PC-3 (cell line): ENCODE data around the gene KMT5C. TPM values are rescaled to one million over a fixed set of nuclear protein-coding genes. Genes with fewer than 3 reads are reported as not detected.

Experiments
- ATAC-seq: fragments of 200-7000 bp; cut with Tn5 transposase; 2 replicates; pipeline ENCODE4 v1.9.1; 2020; ENCODE audit warnings: mild to moderate bottlenecking, moderate library complexity
- BruUV-seq: library from RNA; stranded (reverse); fragments of 400-500 nt; replicated peaks from 2 replicates; lab custom pipeline; 2021; lab: Mats Ljungman, UMichigan
- CTCF ChIA-PET: fragments of 300-600 bp; sonication (Branson Sonifier 250); formaldehyde crosslinking; loops from one replicate; lab custom pipeline; 2022; ENCODE audit warnings: antibody characterized with exemption; lab: Charles Lee
- POLR2A ChIA-PET: fragments of 300-600 bp; sonication (Branson Sonifier 250); formaldehyde crosslinking; loops from one replicate; lab custom pipeline; 2022; ENCODE audit warnings: antibody characterized with exemption; ENCODE audit not compliant: unreplicated experiment; lab: Charles Lee
- DNase-seq: peaks from one replicate; pipeline ENCODE4 v3.0.0-alpha.2; 2015
- H2AFZ ChIP-seq: fragments of 300-600 bp; sonication (generic); 2 replicates; pipeline ENCODE4 v1.6.0; 2016; ENCODE audit warnings: antibody characterized with exemption, low read length
- H3F3A ChIP-seq: fragments of 300-600 bp; sonication (generic); one replicate; pipeline ENCODE4 v1.6.0; 2017; ENCODE audit warnings: antibody characterized with exemption, low read length, control low read depth, mild to moderate bottlenecking; ENCODE audit not compliant: unreplicated experiment
- H3K27ac ChIP-seq: fragments of 300-600 bp; sonication (generic); 2 replicates; pipeline ENCODE4 v1.5.1; 2016; ENCODE audit warnings: mild to moderate bottlenecking, low read length
- H3K27me3 ChIP-seq: fragments of 300-600 bp; sonication (generic); 2 replicates; pipeline ENCODE4 v1.6.1; 2016; ENCODE audit warnings: low read length, mixed read lengths
- H3K36me3 ChIP-seq: fragments of 300-600 bp; sonication (generic); 2 replicates; pipeline ENCODE4 v1.6.1; 2016; ENCODE audit warnings: low read depth, mixed run types, low read length, mixed read lengths
- H3K4me1 ChIP-seq: fragments of 300-600 bp; sonication (generic); 2 replicates; pipeline ENCODE4 v1.5.1; 2016; ENCODE audit warnings: low read length; ENCODE audit not compliant: insufficient read depth
- H3K4me2 ChIP-seq: fragments of 300-600 bp; sonication (generic); 2 replicates; pipeline ENCODE4 v1.6.0; 2016; ENCODE audit warnings: low read length
- H3K4me3 ChIP-seq: fragments of 300-600 bp; sonication (generic); 2 replicates; pipeline ENCODE4 v1.5.1; 2016; ENCODE audit warnings: mild to moderate bottlenecking, low read length, mixed read lengths
- H3K79me2 ChIP-seq: fragments of 300-600 bp; sonication (generic); 2 replicates; pipeline ENCODE4 v1.6.1; 2017; ENCODE audit warnings: low read length, mixed read lengths
- H3K9ac ChIP-seq: fragments of 300-600 bp; sonication (generic); 2 replicates; pipeline ENCODE4 v1.6.0; 2016; ENCODE audit warnings: mild to moderate bottlenecking, low read length
- H3K9me2 ChIP-seq: fragments of 300-600 bp; sonication (generic); replicated peaks from 2 replicates; pipeline ENCODE4 v1.6.1; 2016; ENCODE audit warnings: mixed run types, low read length, mixed read lengths
- H3K9me3 ChIP-seq: fragments of 300-600 bp; sonication (generic); 2 replicates; pipeline ENCODE4 v1.6.1; 2016; ENCODE audit warnings: low read length, mixed read lengths
- H4K20me1 ChIP-seq: fragments of 300-600 bp; sonication (generic); 2 replicates; pipeline ENCODE4 v1.6.1; 2016; ENCODE audit warnings: low read length, mixed read lengths
- CTCF ChIP-seq: fragments of 300-600 bp; sonication (generic); conservative IDR thresholded peaks from 2 replicates; pipeline ENCODE4 v1.5.1; 2017; ENCODE audit warnings: antibody characterized with exemption, low read depth, mild to moderate bottlenecking, low read length
- EZH2 ChIP-seq: fragments of 300-600 bp; sonication (generic); IDR thresholded peaks from one replicate; pipeline ENCODE4 v1.6.1; 2017; ENCODE audit warnings: antibody characterized with exemption, mild to moderate bottlenecking, low read length; ENCODE audit not compliant: unreplicated experiment
- EZH2phosphoT487 ChIP-seq: fragments of 300-600 bp; sonication (generic); IDR thresholded peaks from 2 replicates; pipeline ENCODE4 v1.6.1; 2018; ENCODE audit warnings: mild to moderate bottlenecking, antibody characterized with exemption, low read length, borderline replicate concordance
- intact Hi-C: fragments of 100-400 bp; cut with micrococcal nuclease; formaldehyde crosslinking; loops from 2 replicates; pipeline ENCODE4 v1.9.0; 2023
- total RNA-seq: library from RNA; depleted of rRNA; stranded (reverse); fragments of >200 nt; gene quantifications from 2 replicates; pipeline ENCODE4 v1.2.3, GENCODE V29; 2014

KMT5C gene
- total RNA-seq, 1 experiment from 2014 or later: 21.9 TPM

DNA sequence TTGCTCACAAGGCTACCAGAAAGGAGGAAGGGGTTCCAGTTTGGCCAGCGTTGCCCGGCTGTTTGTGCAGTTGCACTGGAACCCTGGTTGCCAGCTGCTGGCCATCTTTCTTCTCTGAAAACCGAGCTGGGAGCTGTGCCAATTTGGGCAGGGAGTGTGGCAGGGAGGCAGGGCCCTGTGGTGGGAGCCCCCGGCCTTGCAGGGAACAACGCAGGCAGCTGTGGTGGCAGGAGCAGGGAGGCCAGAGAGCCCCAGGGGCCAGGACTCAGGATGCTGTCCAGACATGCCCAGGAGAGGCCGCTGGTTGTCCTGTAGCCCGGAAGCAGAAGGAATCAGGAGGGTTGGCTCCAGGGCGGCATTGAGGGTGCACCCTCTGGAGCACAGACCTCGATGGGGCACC lies 4.8 kb downstream of the KMT5C start:
- Histone ChIP-seq H3K9me3 (no peaks in the 10 kb centered on the region), H3K4me3 (no peak overlapping the region), H3K4me1 (peaks cover 18% of the 10 kb centered on the region), H4K20me1 (no peaks in the 10 kb centered on the region), H3K79me2 (peaks cover 11% of the 10 kb centered on the region), H3K27me3 (no peaks in the 10 kb centered on the region), H3K4me2 (no peak overlapping the region), H3F3A (no peaks in the 10 kb centered on the region), H3K9me2 (no peaks in the 10 kb centered on the region), H3K9ac (no peak overlapping the region), H3K27ac (no peak overlapping the region), H2AFZ (no peak overlapping the region), H3K36me3 (no peaks in the 10 kb centered on the region; the same call in 1 of the 2 replicates)
- POLR2A ChIA-PET: no interaction called here
- TF ChIP-seq EZH2phosphoT487 (no peak), CTCF (no peak), EZH2 (no peak)
- DNase-seq (no peak), ATAC-seq (no peak)
- intact Hi-C loops: no loop called here
- CTCF ChIA-PET: no interaction called here
- no TSS peak for BruUV-seq

DNA sequence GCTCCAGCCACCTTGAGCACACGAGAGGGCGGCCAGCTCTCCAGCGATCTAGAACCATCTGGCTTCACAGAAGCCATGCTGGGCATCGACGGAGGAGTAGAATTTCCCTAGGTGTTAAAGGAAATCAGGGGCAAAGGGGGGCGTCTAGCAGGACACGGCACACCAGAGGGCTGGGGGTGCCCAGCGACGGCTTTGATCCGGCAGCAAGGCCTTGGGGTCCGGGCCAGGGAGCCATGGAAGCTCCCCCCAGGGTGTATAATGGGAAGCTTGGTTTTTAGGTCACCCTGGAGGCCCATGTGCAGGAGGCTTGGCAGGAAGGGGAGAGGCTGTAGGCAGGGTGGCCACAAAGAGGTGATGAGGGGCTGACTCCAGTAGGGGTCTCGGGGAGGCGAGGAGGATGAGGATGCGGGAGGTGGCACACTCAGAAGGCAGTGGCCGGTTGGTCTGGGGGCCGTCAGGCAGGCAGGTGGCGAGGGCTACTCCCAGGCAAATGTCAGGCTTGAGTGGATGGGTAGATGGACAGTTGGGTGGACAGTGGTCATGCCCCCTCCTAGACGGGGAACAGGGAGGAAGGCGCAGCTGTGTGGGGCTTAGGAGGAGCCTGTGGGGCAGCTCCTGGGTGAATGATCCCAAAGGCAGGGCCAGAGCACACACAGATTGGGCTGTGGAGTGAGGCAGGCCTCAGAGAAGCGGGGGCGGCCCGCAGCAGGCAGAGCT lies 5.6 kb downstream of the KMT5C start:
- BruUV-seq: no TSS peak
- no peak overlapping the region for H3K4me2 ChIP-seq
- H3K27ac ChIP-seq: no peak overlapping the region
- H3K27me3 ChIP-seq: no peaks in the 10 kb centered on the region
- no peaks in the 10 kb centered on the region for H3K9me2 ChIP-seq
- no peaks in the 10 kb centered on the region for H3F3A ChIP-seq
- H3K36me3 ChIP-seq: no peaks in the 10 kb centered on the region; the same call in 1 of the 2 replicates
- no peaks in the 10 kb centered on the region for H3K9me3 ChIP-seq
- no peak for DNase-seq
- intact Hi-C loops: no loop called here
- ChIA-PET CTCF (no interaction called here), POLR2A (no interaction called here)
- no peak overlapping the region for H2AFZ ChIP-seq
- no peak overlapping the region for H3K9ac ChIP-seq
- peaks cover 17% of the 10 kb centered on the region for H3K4me1 ChIP-seq
- peak; percentile 6; the same call in 1 of the 2 replicates for ATAC-seq
- no peak overlapping the region for H3K4me3 ChIP-seq
- no peak for TF ChIP-seq EZH2
- TF ChIP-seq CTCF: no peak
- TF ChIP-seq EZH2phosphoT487: no peak
- peaks cover 7% of the 10 kb centered on the region for H3K79me2 ChIP-seq
- H4K20me1 ChIP-seq: no peaks in the 10 kb centered on the region
